Measurements from ENCODE around the gene NCF4.
A peak's percentile ranks its signal among the peaks of the same experiment; 100 is the strongest.

Gene NCF4

GRCh38 chr22:36923131-36923788 is 62.5 kb downstream of the NCF4 start:
- no peak for DNase-seq

GRCh38 chr22:36924151-36924698 is 63.4 kb downstream of the NCF4 start:
- no peak for DNase-seq

DNA sequence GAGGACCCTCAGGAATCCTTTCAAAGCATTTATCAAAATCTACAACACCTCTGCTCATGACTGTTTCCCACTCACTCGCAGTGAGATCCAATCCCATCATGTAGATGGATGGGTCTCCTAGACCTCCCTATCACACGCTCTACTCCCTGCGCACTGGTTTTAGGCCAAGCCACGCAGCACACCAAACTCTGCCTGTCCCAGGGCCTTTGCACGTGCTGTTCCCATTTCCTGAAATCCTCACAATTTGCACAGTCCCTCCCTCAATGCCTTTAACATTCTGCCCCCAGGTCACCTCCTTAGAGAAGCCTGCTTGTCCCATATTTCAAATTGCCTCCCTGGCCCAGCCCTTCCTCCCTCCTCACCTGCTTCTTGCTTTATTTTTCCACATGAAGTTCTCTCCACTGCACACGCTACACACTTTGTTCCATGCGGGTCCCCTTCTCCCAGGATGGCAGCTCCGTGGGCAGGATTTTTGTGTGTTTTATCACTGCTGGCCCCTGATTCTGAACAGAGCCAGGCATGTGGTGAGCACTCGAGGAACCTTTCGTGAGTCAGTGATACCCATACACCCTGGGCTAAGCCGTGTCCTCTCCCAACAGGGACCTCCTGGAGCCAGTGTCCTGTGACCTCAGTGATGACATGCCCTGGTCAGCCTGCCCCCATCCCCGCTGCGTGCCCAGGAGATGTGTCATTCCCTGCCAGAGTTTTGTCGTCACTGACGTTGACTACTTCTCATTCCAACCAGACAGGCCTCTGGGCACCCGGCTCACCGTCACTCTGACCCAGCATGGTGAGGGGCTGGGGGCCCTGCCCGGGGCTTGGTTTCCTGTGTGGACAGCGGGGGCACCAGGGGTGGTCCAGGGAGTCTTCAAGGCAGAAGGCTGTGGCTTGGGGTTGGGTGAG is 64.8 kb downstream of the NCF4 start:
- DNase-seq: peak; percentile 5

DNA sequence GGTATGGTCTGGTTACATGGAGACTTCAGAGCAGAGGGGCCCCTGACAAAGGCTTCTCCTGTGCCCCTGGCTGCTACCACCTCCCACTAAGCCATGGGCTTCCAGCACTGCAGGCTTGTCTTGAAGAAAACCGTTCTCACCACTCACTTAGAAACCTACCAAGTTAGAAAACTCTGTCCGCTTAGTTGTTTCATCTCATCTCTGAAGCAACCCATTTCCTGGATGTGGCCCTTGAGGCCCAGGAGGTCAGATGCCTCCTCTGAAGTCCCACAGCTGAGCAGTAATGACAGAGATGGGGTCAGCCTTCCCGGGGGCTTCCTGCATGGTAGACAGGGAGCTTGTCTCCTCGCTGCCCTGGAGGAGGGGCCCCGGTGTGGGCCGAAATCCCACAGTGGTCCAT is 65.5 kb downstream of the NCF4 start:
- no peak for DNase-seq

GRCh38 chr22:36926721-36927435 is 66.1 kb downstream of the NCF4 start:
- no peak for DNase-seq
